Central memory CD8-positive, alpha-beta T cell (primary cell): ENCODE results near the gene B3GNT4.
A peak's percentile ranks its signal among the peaks of the same experiment; 100 is the strongest.
"Not testable (repeated sequence)": the region's sequence is repeated elsewhere in the genome, so short reads cannot be mapped to it uniquely, and the experiment has no call there.

Experiments
- ATAC-seq: fragments of 150-1000 bp; cut with Tn5 transposase; replicated peaks from 2 replicates; pipeline ENCODE4 v1.10.0; 2022; ENCODE audit warnings: mild to moderate bottlenecking, moderate FRiP score, moderate number of reproducible peaks; ENCODE audit not compliant: poor library complexity, severe bottlenecking; ENCODE audit errors: extremely low read depth
- DNase-seq, 2 donors: peaks; one replicate each; pipeline ENCODE4 v3.0.0; 2021; ENCODE audit warnings: low spot score in 2 of 2
- H3K27ac Mint-ChIP-seq: one replicate; pipeline ENCODE4 v1.8.0; 2022; ENCODE audit warnings: low read depth, mild to moderate bottlenecking, moderate library complexity, mixed read lengths
- H3K27me3 Mint-ChIP-seq: one replicate; pipeline ENCODE4 v1.8.0; 2022; ENCODE audit warnings: mixed read lengths
- H3K36me3 Mint-ChIP-seq: one replicate; pipeline ENCODE4 v1.8.0; 2022; ENCODE audit warnings: mild to moderate bottlenecking, moderate library complexity, mixed read lengths; ENCODE audit not compliant: insufficient read depth
- H3K4me1 Mint-ChIP-seq: one replicate; pipeline ENCODE4 v1.8.0; 2022; ENCODE audit warnings: mixed read lengths
- H3K4me3 Mint-ChIP-seq: one replicate; pipeline ENCODE4 v1.8.0; 2022; ENCODE audit warnings: mild to moderate bottlenecking, moderate library complexity, mixed read lengths
- H3K9me3 Mint-ChIP-seq: one replicate; pipeline ENCODE4 v1.8.0; 2022; ENCODE audit warnings: mixed read lengths

B3GNT4 gene

GRCh38 chr12:122235741-122236140, 32.2 kb downstream of the B3GNT4 start:
- DNase-seq = no peak
- Mint-ChIP-seq H3K36me3 (peaks cover 78% of the 10 kb centered on the region), H3K4me3 (no peak overlapping the region), H3K4me1 (peaks cover 4% of the 10 kb centered on the region), H3K27ac (no peak overlapping the region), H3K9me3 (no peaks in the 10 kb centered on the region), H3K27me3 (no peaks in the 10 kb centered on the region)
- no peak for ATAC-seq

- no peak for ATAC-seq
- H3K4me3 Mint-ChIP-seq = no peak overlapping the region
Observed at GRCh38 chr12:122238861-122239260, 35.4 kb downstream of the B3GNT4 start.

GRCh38 chr12:122243965-122244364, 40.5 kb downstream of the B3GNT4 start:
- H3K9me3 Mint-ChIP-seq = no peaks in the 10 kb centered on the region
- DNase-seq (no peak), ATAC-seq (peak; percentile 55)
- H3K36me3 Mint-ChIP-seq = peaks cover 47% of the 10 kb centered on the region
- no peaks in the 10 kb centered on the region for H3K27me3 Mint-ChIP-seq
- peak overlapping the region; percentile 85 for H3K4me3 Mint-ChIP-seq
- H3K27ac Mint-ChIP-seq = peak overlapping the region; percentile 84
- H3K4me1 Mint-ChIP-seq = peaks cover 16% of the 10 kb centered on the region

More at GRCh38 chr12:122238861-122239260, 35.4 kb downstream of the B3GNT4 start:
- DNase-seq = no peak
- Mint-ChIP-seq H3K27me3 (no peaks in the 10 kb centered on the region), H3K9me3 (no peaks in the 10 kb centered on the region), H3K27ac (peak overlapping the region; percentile 68), H3K36me3 (peaks cover 65% of the 10 kb centered on the region), H3K4me1 (peaks cover 8% of the 10 kb centered on the region)

- Mint-ChIP-seq H3K4me1 (peaks cover 16% of the 10 kb centered on the region), H3K4me3 (peak overlapping the region; percentile 85), H3K9me3 (no peaks in the 10 kb centered on the region), H3K36me3 (peaks cover 50% of the 10 kb centered on the region), H3K27ac (peak overlapping the region; percentile 84), H3K27me3 (no peaks in the 10 kb centered on the region)
- DNase-seq = no peak
- peak; percentile 85 for ATAC-seq
Observed at GRCh38 chr12:122244565-122245371, 41.3 kb downstream of the B3GNT4 start.

- Mint-ChIP-seq H3K4me3 (peak overlapping the region; percentile 85), H3K27ac (peak overlapping the region; percentile 84), H3K36me3 (peaks cover 49% of the 10 kb centered on the region)
Observed at GRCh38 chr12:122245553-122245952, 42.0 kb downstream of the B3GNT4 start.

GRCh38 chr12:122250047-122250446, 46.5 kb downstream of the B3GNT4 start:
- Mint-ChIP-seq H3K4me3 (no peak overlapping the region), H3K4me1 (peaks cover 6% of the 10 kb centered on the region), H3K27ac (no peak overlapping the region), H3K36me3 (peaks cover 31% of the 10 kb centered on the region), H3K27me3 (no peaks in the 10 kb centered on the region), H3K9me3 (no peaks in the 10 kb centered on the region)
- ATAC-seq = no peak
- no peak for DNase-seq

More at GRCh38 chr12:122245553-122245952, 42.0 kb downstream of the B3GNT4 start:
- H3K27me3 Mint-ChIP-seq = no peaks in the 10 kb centered on the region
- DNase-seq = no peak
- no peak for ATAC-seq
- H3K4me1 Mint-ChIP-seq = peaks cover 16% of the 10 kb centered on the region
- H3K9me3 Mint-ChIP-seq = no peaks in the 10 kb centered on the region

GRCh38 chr12:122250536-122250935, 47.0 kb downstream of the B3GNT4 start:
- ATAC-seq = no peak
- no peak overlapping the region for H3K27ac Mint-ChIP-seq
- H3K27me3 Mint-ChIP-seq = no peaks in the 10 kb centered on the region

GRCh38 chr12:122258462-122258861, 55.0 kb downstream of the B3GNT4 start:
- not testable (repeated sequence) for ATAC-seq, H3K4me3 Mint-ChIP-seq, H3K27ac Mint-ChIP-seq, DNase-seq, H3K27me3 Mint-ChIP-seq, H3K9me3 Mint-ChIP-seq
- H3K4me1 Mint-ChIP-seq = peaks cover 10% of the 10 kb centered on the region
- peaks cover 72% of the 10 kb centered on the region for H3K36me3 Mint-ChIP-seq

More at GRCh38 chr12:122250536-122250935, 47.0 kb downstream of the B3GNT4 start:
- peaks cover 31% of the 10 kb centered on the region for H3K36me3 Mint-ChIP-seq
- H3K9me3 Mint-ChIP-seq = no peaks in the 10 kb centered on the region
- no peak for DNase-seq
- H3K4me3 Mint-ChIP-seq = no peak overlapping the region
- peaks cover 6% of the 10 kb centered on the region for H3K4me1 Mint-ChIP-seq
